Measurements from ENCODE around the gene HCST.

HCST gene

GRCh38 chr19:35935911-35936737 is 33.8 kb downstream of the HCST start, which contains the start of gene LRFN3:
Gene LRFN3 (plus strand): TSS chr19:35936374. CDS start chr19:35939426, 3,052 bp downstream.
- 3% methylated on average over 34 of the region's 68 CpGs for WGBS
- H2BK120ac ChIP-seq (ENCODE audit: low read depth, low read length), result no peak within 1 kb of the TSS
- peak within 1 kb of the TSS; percentile 79 for H2AFZ ChIP-seq (ENCODE audit: low read depth, low read length)

DNA sequence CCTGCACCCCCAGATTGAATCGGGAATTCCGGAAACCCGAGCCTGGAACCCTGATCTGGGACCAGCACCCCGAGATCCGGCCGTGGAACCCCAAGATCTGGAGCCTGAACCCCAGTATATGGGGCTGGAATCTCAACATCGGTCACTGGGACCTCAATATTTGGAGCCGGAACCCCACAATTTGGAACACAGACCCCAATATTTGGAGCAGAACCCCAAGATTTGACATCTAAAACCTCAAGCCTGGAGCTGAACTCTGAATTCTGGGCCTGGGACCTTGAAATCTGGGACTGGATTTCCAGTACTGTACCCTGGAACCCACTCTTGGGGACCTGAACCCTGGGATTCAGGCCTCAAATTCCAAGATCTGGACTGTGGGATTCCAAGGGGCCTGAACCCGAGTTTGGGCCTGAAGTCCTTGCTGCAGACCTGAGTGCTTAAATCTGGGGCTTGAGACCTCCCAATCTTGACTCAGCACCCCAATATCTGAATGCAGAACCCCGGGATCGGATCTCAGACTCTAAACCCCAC is 34.5 kb downstream of the HCST start:
- Histone ChIP-seq H3K4me3 (ENCODE audit: insufficient read depth in 1 of 2, low read depth in 1 of 2, low read length in 2 of 2) (peak overlapping the region; percentile 79 to 87), H3K14ac (ENCODE audit: low read length in 2 of 2) (no peak overlapping the region), H3K4ac (ENCODE audit: low read depth in 1 of 2, low read length in 2 of 2) (peak overlapping the region in 1 of 2 experiments; percentile 24), H3K27me3 (ENCODE audit: control insufficient read depth in 1 of 2, insufficient read depth in 1 of 2, low read length in 2 of 2) (no peaks in the 10 kb centered on the region), H2BK120ac (ENCODE audit: low read depth, low read length) (no peak overlapping the region), H2AFZ (ENCODE audit: low read depth, low read length) (no peak overlapping the region), H2AK5ac (ENCODE audit: low read length, severe bottlenecking) (no peak overlapping the region), H3K9me3 (ENCODE audit: control insufficient read depth, low read length) (no peaks in the 10 kb centered on the region), H3K27ac (ENCODE audit: low read length, poor library complexity, severe bottlenecking) (no peak overlapping the region), H3K4me2 (ENCODE audit: low read length, poor library complexity, severe bottlenecking) (peak overlapping the region; percentile 54), H2BK5ac (ENCODE audit: low read depth, low read length, poor library complexity, severe bottlenecking) (no peak overlapping the region), H3K36me3 (ENCODE audit: control insufficient read depth in 1 of 2, insufficient read depth in 2 of 2, low read depth in 1 of 2, low read length in 2 of 2) (peaks cover 14 to 18% of the 10 kb centered on the region in 2 experiments), H3K23ac (ENCODE audit: low read length in 2 of 2) (no peak overlapping the region), H3K79me1 (replicated peaks; ENCODE audit: low read length, poor library complexity, severe bottlenecking) (peaks cover 26% of the 10 kb centered on the region), H2BK15ac (ENCODE audit: low read depth, poor library complexity, severe bottlenecking) (peak overlapping the region; percentile 99), H2BK12ac (ENCODE audit: low read length in 2 of 2) (no peak overlapping the region), H3K4me1 (ENCODE audit: control insufficient read depth, insufficient read depth, low read depth, low read length) (peaks cover 31% of the 10 kb centered on the region), H4K91ac (ENCODE audit: low read length) (no peak overlapping the region), H3K18ac (ENCODE audit: low read depth in 1 of 2, low read length in 2 of 2) (peak overlapping the region; percentile 28 to 84), H3K9ac (ENCODE audit: low read length) (peak overlapping the region; percentile 89), H4K8ac (ENCODE audit: low read length) (no peak overlapping the region)
- WGBS, result 29% methylated on average over 11 of the region's 11 CpGs
- DNase-seq, result no peak

More at GRCh38 chr19:35935911-35936737, 33.8 kb downstream of the HCST start, which contains the start of gene LRFN3:
- peak within 1 kb of the TSS; percentile 89 for H3K9ac ChIP-seq (ENCODE audit: low read length)
- H2BK12ac ChIP-seq (ENCODE audit: low read length in 2 of 2), result peak within 1 kb of the TSS in 1 of 2 experiments; percentile 4
- H2BK5ac ChIP-seq (ENCODE audit: low read depth, low read length, poor library complexity, severe bottlenecking), result peak within 1 kb of the TSS; percentile 35
- peak within 1 kb of the TSS; percentile 81 for H3K4me2 ChIP-seq (ENCODE audit: low read length, poor library complexity, severe bottlenecking)
- no peak within 1 kb of the TSS for H2AK5ac ChIP-seq (ENCODE audit: low read length, severe bottlenecking)
- peaks cover 9 to 18% of the 10 kb centered on the region in 2 experiments for H3K36me3 ChIP-seq (ENCODE audit: control insufficient read depth in 1 of 2, insufficient read depth in 2 of 2, low read depth in 1 of 2, low read length in 2 of 2)
- H3K9me3 ChIP-seq (ENCODE audit: control insufficient read depth, low read length), result no peaks in the 10 kb centered on the region
- peaks cover 33% of the 10 kb centered on the region for H3K4me1 ChIP-seq (ENCODE audit: control insufficient read depth, insufficient read depth, low read depth, low read length)
- H4K91ac ChIP-seq (ENCODE audit: low read length), result peak within 1 kb of the TSS; percentile 4
- H3K4ac ChIP-seq (ENCODE audit: low read depth in 1 of 2, low read length in 2 of 2), result peak within 1 kb of the TSS; percentile 10 to 24
- peak within 1 kb of the TSS; percentile 99 for H2BK15ac ChIP-seq (ENCODE audit: low read depth, poor library complexity, severe bottlenecking)
- peak within 1 kb of the TSS in 1 of 2 experiments; percentile 23 for H3K23ac ChIP-seq (ENCODE audit: low read length in 2 of 2)
- H3K18ac ChIP-seq (ENCODE audit: low read depth in 1 of 2, low read length in 2 of 2), result peak within 1 kb of the TSS; percentile 28 to 84
- H3K14ac ChIP-seq (ENCODE audit: low read length in 2 of 2), result peak within 1 kb of the TSS in 1 of 2 experiments; percentile 78
- peak; percentile 75 for DNase-seq
- peak within 1 kb of the TSS; percentile 79 for H4K8ac ChIP-seq (ENCODE audit: low read length)
- H3K4me3 ChIP-seq (ENCODE audit: insufficient read depth in 1 of 2, low read depth in 1 of 2, low read length in 2 of 2), result peak within 1 kb of the TSS; percentile 79 to 87
- H3K27ac ChIP-seq (ENCODE audit: low read length, poor library complexity, severe bottlenecking), result no peak within 1 kb of the TSS
- no peaks in the 10 kb centered on the region for H3K27me3 ChIP-seq (ENCODE audit: control insufficient read depth in 1 of 2, insufficient read depth in 1 of 2, low read length in 2 of 2)
- peaks cover 26% of the 10 kb centered on the region for H3K79me1 ChIP-seq (replicated peaks; ENCODE audit: low read length, poor library complexity, severe bottlenecking)

DNA sequence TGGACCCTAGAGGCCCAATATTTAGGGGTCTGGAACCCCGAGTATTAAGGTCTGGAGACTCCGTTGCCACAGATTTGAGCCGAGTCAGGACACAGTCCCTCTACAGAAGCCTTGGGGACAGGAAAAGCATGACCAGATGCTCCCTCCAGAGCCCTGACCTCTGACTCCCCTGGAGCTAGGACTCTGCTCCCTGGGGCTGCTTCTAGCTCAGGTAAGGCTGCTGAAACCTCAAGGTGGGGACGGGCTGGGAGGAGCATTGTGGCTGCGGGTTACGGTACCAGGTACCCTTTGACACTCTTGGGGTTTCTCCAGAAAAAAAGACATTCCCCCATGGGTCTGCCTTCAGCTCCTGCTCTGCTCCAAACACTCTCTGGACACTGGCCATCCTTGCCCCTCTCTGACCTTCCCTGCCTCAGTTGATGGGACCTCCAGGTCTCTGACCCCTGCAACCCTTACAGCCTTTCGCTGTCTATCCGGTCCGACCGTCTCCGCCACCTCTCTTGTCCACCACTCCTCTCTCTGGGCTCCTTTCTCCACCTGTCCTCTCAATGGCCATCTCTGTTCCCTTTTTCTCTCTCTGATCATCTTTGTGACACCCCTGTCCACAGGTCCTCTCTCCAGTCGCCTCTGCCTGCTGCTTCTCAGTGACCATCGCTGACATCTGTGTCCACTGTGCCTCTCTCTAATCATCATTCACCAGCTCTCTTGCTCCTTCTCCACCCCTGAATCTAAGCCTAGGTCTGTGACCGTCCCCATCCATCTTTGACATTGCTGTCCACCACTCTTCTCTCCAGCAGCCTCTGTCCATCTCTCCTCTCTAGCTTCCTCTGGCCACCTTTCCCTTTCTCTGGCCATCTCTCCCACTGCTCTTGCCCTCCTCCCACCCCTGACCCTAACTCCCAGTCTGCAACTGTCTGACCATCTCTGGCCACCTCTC is 35.3 kb downstream of the HCST start:
- H3K4me1 ChIP-seq (ENCODE audit: control insufficient read depth, insufficient read depth, low read depth, low read length), result peaks cover 30% of the 10 kb centered on the region
- H3K9ac ChIP-seq (ENCODE audit: low read length), result peak overlapping the region; percentile 89
- H3K18ac ChIP-seq (ENCODE audit: low read depth in 1 of 2, low read length in 2 of 2), result no peak overlapping the region
- H3K36me3 ChIP-seq (ENCODE audit: control insufficient read depth in 1 of 2, insufficient read depth in 2 of 2, low read depth in 1 of 2, low read length in 2 of 2), result peaks cover 19 to 24% of the 10 kb centered on the region in 2 experiments
- no peak overlapping the region for H2AK5ac ChIP-seq (ENCODE audit: low read length, severe bottlenecking)
- no peak overlapping the region for H2AFZ ChIP-seq (ENCODE audit: low read depth, low read length)
- H3K14ac ChIP-seq (ENCODE audit: low read length in 2 of 2), result peak overlapping the region in 1 of 2 experiments; percentile 31
- peak overlapping the region; percentile 54 for H3K4me2 ChIP-seq (ENCODE audit: low read length, poor library complexity, severe bottlenecking)
- no peak overlapping the region for H4K91ac ChIP-seq (ENCODE audit: low read length)
- no peak overlapping the region for H2BK12ac ChIP-seq (ENCODE audit: low read length in 2 of 2)
- DNase-seq, result no peak
- no peak overlapping the region for H3K4ac ChIP-seq (ENCODE audit: low read depth in 1 of 2, low read length in 2 of 2)
- H3K27ac ChIP-seq (ENCODE audit: low read length, poor library complexity, severe bottlenecking), result no peak overlapping the region
- peak overlapping the region in 1 of 2 experiments; percentile 87 for H3K4me3 ChIP-seq (ENCODE audit: insufficient read depth in 1 of 2, low read depth in 1 of 2, low read length in 2 of 2)
- H2BK5ac ChIP-seq (ENCODE audit: low read depth, low read length, poor library complexity, severe bottlenecking), result no peak overlapping the region
- H3K79me1 ChIP-seq (replicated peaks; ENCODE audit: low read length, poor library complexity, severe bottlenecking), result peaks cover 28% of the 10 kb centered on the region
- H4K8ac ChIP-seq (ENCODE audit: low read length), result no peak overlapping the region
- H3K23ac ChIP-seq (ENCODE audit: low read length in 2 of 2), result no peak overlapping the region
- H2BK15ac ChIP-seq (ENCODE audit: low read depth, poor library complexity, severe bottlenecking), result no peak overlapping the region
- no peaks in the 10 kb centered on the region for H3K27me3 ChIP-seq (ENCODE audit: control insufficient read depth in 1 of 2, insufficient read depth in 1 of 2, low read length in 2 of 2)
- 63% methylated on average over 14 of the region's 14 CpGs for WGBS
- H2BK120ac ChIP-seq (ENCODE audit: low read depth, low read length), result no peak overlapping the region
- no peaks in the 10 kb centered on the region for H3K9me3 ChIP-seq (ENCODE audit: control insufficient read depth, low read length)
